ENCODE data around the gene ARHGEF12.

DNA sequence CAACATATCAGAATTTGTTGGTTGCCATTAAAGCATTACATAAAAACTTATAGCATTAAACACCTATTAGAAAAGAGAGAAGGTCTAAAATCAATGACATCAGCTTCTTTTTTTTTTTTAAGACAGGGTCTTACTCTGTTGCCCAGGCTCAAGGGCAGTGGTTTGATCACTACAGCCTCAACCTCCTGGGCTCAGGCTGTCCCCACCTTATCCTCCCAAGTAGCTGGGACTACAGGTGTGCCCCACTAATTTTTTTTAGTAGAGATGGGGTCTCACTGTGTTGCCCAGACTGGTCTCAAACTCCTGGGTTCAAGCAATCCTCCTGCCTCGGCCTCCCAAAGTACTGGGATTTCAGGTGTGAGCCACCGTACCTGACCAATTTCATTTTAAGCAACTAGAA, 57.9 kb downstream of the ARHGEF12 start:
- TF ChIP-seq POLR2A (IDR thresholded peaks at IDR 0.05) = no peak
- TF ChIP-seq, protein P1, sequence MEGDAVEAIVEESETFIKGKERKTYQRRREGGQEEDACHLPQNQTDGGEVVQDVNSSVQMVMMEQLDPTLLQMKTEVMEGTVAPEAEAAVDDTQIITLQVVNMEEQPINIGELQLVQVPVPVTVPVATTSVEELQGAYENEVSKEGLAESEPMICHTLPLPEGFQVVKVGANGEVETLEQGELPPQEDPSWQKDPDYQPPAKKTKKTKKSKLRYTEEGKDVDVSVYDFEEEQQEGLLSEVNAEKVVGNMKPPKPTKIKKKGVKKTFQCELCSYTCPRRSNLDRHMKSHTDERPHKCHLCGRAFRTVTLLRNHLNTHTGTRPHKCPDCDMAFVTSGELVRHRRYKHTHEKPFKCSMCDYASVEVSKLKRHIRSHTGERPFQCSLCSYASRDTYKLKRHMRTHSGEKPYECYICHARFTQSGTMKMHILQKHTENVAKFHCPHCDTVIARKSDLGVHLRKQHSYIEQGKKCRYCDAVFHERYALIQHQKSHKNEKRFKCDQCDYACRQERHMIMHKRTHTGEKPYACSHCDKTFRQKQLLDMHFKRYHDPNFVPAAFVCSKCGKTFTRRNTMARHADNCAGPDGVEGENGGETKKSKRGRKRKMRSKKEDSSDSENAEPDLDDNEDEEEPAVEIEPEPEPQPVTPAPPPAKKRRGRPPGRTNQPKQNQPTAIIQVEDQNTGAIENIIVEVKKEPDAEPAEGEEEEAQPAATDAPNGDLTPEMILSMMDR (IDR thresholded peaks at IDR 0.05) = no peak

Data from thyroid gland (tissue), 4 donors.